HepG2 (cell line): ENCODE measurements around the gene CDK17. TPM values are rescaled to one million over a fixed set of nuclear protein-coding genes. Genes with fewer than 3 reads are reported as not detected.
A peak's percentile ranks its signal among the peaks of the same experiment; 100 is the strongest.

ENCODE experiments used
- ARID3A ChIP-seq: IDR thresholded peaks from 2 replicates; pipeline ENCODE4 v1.6.1; 2012; ENCODE audit warnings: low read depth, low read length, improper control_type of control experiment
- CSRNP1 ChIP-seq: sonication (generic); formaldehyde crosslinking; IDR thresholded peaks from 2 replicates; pipeline ENCODE4 v1.8.1; 2023; ENCODE audit warnings: mild to moderate bottlenecking, missing genetic modification reagents
- FOXA3 ChIP-seq: IDR thresholded peaks from 2 replicates; pipeline ENCODE4 v1.6.1; 2016; ENCODE audit warnings: missing genetic modification reagents, missing compliant biosample characterization
- GATAD2A ChIP-seq: IDR thresholded peaks from 2 replicates; pipeline ENCODE4 v1.6.1; 2016
- HDAC1 ChIP-seq: sonication (generic); formaldehyde crosslinking; IDR thresholded peaks from 2 replicates; pipeline ENCODE4 v1.5.1; 2020; ENCODE audit warnings: mild to moderate bottlenecking, missing genetic modification reagents
- HMG20A ChIP-seq: IDR thresholded peaks from 2 replicates; pipeline ENCODE4 v1.6.1; 2016; ENCODE audit warnings: borderline replicate concordance
- HOXA3 ChIP-seq: sonication (generic); formaldehyde crosslinking; IDR thresholded peaks from 2 replicates; pipeline ENCODE4 v1.5.0; 2020; ENCODE audit warnings: missing genetic modification reagents
- KDM5A ChIP-seq: fragments of 200-600 bp; sonication (generic); IDR thresholded peaks from 2 replicates; pipeline ENCODE4 v1.7.0; 2018; ENCODE audit warnings: antibody characterized with exemption, mild to moderate bottlenecking, low read length, borderline replicate concordance
- KLF11 ChIP-seq: IDR thresholded peaks from 2 replicates; pipeline ENCODE4 v1.6.1; 2016; ENCODE audit warnings: missing compliant biosample characterization
- MIXL1 ChIP-seq: IDR thresholded peaks from 2 replicates; pipeline ENCODE4 v1.6.1; 2016
- PRDM15 ChIP-seq: sonication (generic); formaldehyde crosslinking; IDR thresholded peaks from 2 replicates; pipeline ENCODE4 v1.4.0; 2020; ENCODE audit warnings: missing genetic modification reagents
- RXRB ChIP-seq: IDR thresholded peaks from 2 replicates; pipeline ENCODE4 v1.6.1; 2016; ENCODE audit warnings: borderline replicate concordance, missing genetic modification reagents, missing compliant biosample characterization
- SAP130 ChIP-seq: IDR thresholded peaks from 2 replicates; pipeline ENCODE4 v1.6.1; 2016; ENCODE audit warnings: low read depth
- TBX2 ChIP-seq: sonication (generic); formaldehyde crosslinking; IDR thresholded peaks from 2 replicates; pipeline ENCODE4 v1.5.0; 2020; ENCODE audit warnings: missing genetic modification reagents, mild to moderate bottlenecking, borderline replicate concordance
- ZGPAT ChIP-seq: IDR thresholded peaks from 2 replicates; pipeline ENCODE4 v1.6.1; 2016; ENCODE audit warnings: mild to moderate bottlenecking
- ZNF292 ChIP-seq: sonication (generic); formaldehyde crosslinking; IDR thresholded peaks from 2 replicates; pipeline ENCODE4 v1.8.1; 2022; ENCODE audit warnings: mild to moderate bottlenecking, low read depth, missing genetic modification reagents, borderline replicate concordance
- ZNF605 ChIP-seq: sonication (generic); formaldehyde crosslinking; IDR thresholded peaks from 2 replicates; pipeline ENCODE4 v1.8.0; 2022; ENCODE audit warnings: mild to moderate bottlenecking, missing genetic modification reagents
- ZNF644 ChIP-seq: IDR thresholded peaks from 2 replicates; pipeline ENCODE4 v1.6.1; 2016; ENCODE audit warnings: low read depth
- polyA plus RNA-seq, 8 experiments: library from polyadenylated mRNA; depleted of rRNA in 3 of 8; stranded (reverse) in 7 of 8; unstranded in 1 of 8; fragments of >200 nt; fragmentation: Illumina TruSeq in 4 of 8; extraction: Trizol in 4 of 8; gene quantifications; 2 replicates each; pipeline versions ENCODE4 v1.2.1 to v1.2.3, GENCODE V29; 2011 to 2016; ENCODE audit warnings: low read depth in 4 of 8, missing spikeins in 1 of 8, mixed read lengths in 1 of 8; ENCODE audit not compliant: insufficient read depth in 1 of 8
- total RNA-seq, 5 experiments: library from RNA; depleted of rRNA; stranded (reverse); fragments of >200 nt; fragmentation: Illumina TruSeq; extraction: Trizol; gene quantifications; 2 replicates each; pipeline ENCODE4 v1.2.3, GENCODE V29; 2016; ENCODE audit warnings: low read depth in 1 of 5
- TF ChIP-seq, protein P1 (sequence below): IDR thresholded peaks from 2 replicates; pipeline ENCODE4 v1.6.1; 2016; ENCODE audit warnings: missing compliant biosample characterization, missing genetic modification reagents, borderline replicate concordance
- TF ChIP-seq, protein P2 (sequence below): sonication (generic); formaldehyde crosslinking; IDR thresholded peaks from 2 replicates; pipeline ENCODE4 v1.4.0; 2020; ENCODE audit warnings: mild to moderate bottlenecking, missing genetic modification reagents

CDK17 gene
- total and polyA plus RNA-seq, 2 of the 13 experiments (the other 11 are each of a cell fraction or from before 2014, with no cell fraction given) = 9.9 to 22.3 TPM

GRCh38 chr12:96257550-96258103 is 142.6 kb downstream of the CDK17 start (continued):
- TF ChIP-seq ARID3A (peak; percentile 58; the same call in 1 of the 2 replicates), GATAD2A (CRISPR knock-in tag) (peak; percentile 55; the same call in 1 of the 2 replicates), FOXA3 (CRISPR knock-in tag) (peak; percentile 47; the same call in 1 of the 2 replicates), ZNF644 (CRISPR knock-in tag) (0 out of 2 replicates have a peak, but pooled peaks have one; percentile 8), ZGPAT (0 out of 2 replicates have a peak, but pooled peaks have one; percentile 19), ZNF605 (CRISPR knock-in tag) (no peak), RXRB (CRISPR knock-in tag) (peak; percentile 18; the same call in 1 of the 2 replicates), HOXA3 (CRISPR knock-in tag) (peak; percentile 14; the same call in 1 of the 2 replicates), TBX2 (CRISPR knock-in tag) (peak; percentile 24; the same call in 1 of the 2 replicates), HDAC1 (CRISPR knock-in tag) (peak; percentile 44; the same call in 1 of the 2 replicates), KDM5A (no peak), HMG20A (CRISPR knock-in tag) (peak; percentile 28; the same call in 1 of the 2 replicates), KLF11 (CRISPR knock-in tag) (no peak), PRDM15 (CRISPR knock-in tag) (0 out of 2 replicates have a peak, but pooled peaks have one; percentile 27), SAP130 (CRISPR knock-in tag) (peak; percentile 46; the same call in 1 of the 2 replicates), MIXL1 (CRISPR knock-in tag) (peak; percentile 27; the same call in 1 of the 2 replicates), ZNF292 (CRISPR knock-in tag) (0 out of 2 replicates have a peak, but pooled peaks have one; percentile 21), CSRNP1 (CRISPR knock-in tag) (no peak)
- TF ChIP-seq, protein P1, sequence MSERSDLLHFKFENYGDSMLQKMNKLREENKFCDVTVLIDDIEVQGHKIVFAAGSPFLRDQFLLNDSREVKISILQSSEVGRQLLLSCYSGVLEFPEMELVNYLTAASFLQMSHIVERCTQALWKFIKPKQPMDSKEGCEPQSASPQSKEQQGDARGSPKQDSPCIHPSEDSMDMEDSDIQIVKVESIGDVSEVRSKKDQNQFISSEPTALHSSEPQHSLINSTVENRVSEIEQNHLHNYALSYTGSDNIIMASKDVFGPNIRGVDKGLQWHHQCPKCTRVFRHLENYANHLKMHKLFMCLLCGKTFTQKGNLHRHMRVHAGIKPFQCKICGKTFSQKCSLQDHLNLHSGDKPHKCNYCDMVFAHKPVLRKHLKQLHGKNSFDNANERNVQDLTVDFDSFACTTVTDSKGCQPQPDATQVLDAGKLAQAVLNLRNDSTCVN = peak; percentile 84
- TF ChIP-seq, protein P2, sequence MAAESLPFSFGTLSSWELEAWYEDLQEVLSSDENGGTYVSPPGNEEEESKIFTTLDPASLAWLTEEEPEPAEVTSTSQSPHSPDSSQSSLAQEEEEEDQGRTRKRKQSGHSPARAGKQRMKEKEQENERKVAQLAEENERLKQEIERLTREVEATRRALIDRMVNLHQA (CRISPR knock-in tag) = no peak
